ENCODE measurements around the gene CR1L.
"Not testable (repeated sequence)": the region's sequence is repeated elsewhere in the genome, so short reads cannot be mapped to it uniquely, and the experiment has no call there.

- not testable (repeated sequence) for TF ChIP-seq NR2C2 (CRISPR knock-in tag; IDR thresholded peaks at IDR 0.05); NR2C2 (tag; IDR thresholded peaks at IDR 0.05); POLR2A (conservative IDR thresholded peaks at IDR 0.05); CTCF (IDR thresholded peaks at IDR 0.05 in 2 of 3, conservative IDR thresholded peaks at IDR 0.05 in 1 of 3; ENCODE audit: insufficient read depth in 2 of 3, low read depth in 1 of 3, low read length in 3 of 3); ELF4 (CRISPR knock-in tag; IDR thresholded peaks at IDR 0.05); RBM25 (IDR thresholded peaks at IDR 0.05; ENCODE audit: low read depth, low read length, severe bottlenecking); BACH1 (tag; IDR thresholded peaks at IDR 0.05); ATF3 (IDR thresholded peaks at IDR 0.05); ATF3 (CRISPR knock-in tag; conservative IDR thresholded peaks at IDR 0.05); CBFB (CRISPR knock-in tag; IDR thresholded peaks at IDR 0.05); MYNN (IDR thresholded peaks at IDR 0.05); MYNN (CRISPR knock-in tag; IDR thresholded peaks at IDR 0.05); MAFF (IDR thresholded peaks at IDR 0.05; ENCODE audit: low read length); ZNF785 (CRISPR knock-in tag; IDR thresholded peaks at IDR 0.05); GTF2F1 (IDR thresholded peaks at IDR 0.05; ENCODE audit: low read depth, low read length)
- TF ChIP-seq, protein P1, sequence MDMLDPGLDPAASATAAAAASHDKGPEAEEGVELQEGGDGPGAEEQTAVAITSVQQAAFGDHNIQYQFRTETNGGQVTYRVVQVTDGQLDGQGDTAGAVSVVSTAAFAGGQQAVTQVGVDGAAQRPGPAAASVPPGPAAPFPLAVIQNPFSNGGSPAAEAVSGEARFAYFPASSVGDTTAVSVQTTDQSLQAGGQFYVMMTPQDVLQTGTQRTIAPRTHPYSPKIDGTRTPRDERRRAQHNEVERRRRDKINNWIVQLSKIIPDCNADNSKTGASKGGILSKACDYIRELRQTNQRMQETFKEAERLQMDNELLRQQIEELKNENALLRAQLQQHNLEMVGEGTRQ (CRISPR knock-in tag; IDR thresholded peaks at IDR 0.05), result not testable (repeated sequence)
Observed at GRCh38 chr1:207690551-207690950, 45.6 kb downstream of the CR1L start.

Measured in K562 (cell line).